Fibroblast of pulmonary artery (primary cell): ENCODE results near the gene ARCN1.
"Not testable (repeated sequence)": the region's sequence is repeated elsewhere in the genome, so short reads cannot be mapped to it uniquely, and the experiment has no call there.

Source experiments
- DNase-seq: peaks from one replicate; pipeline ENCODE4 v3.0.0-alpha.2; 2010; ENCODE audit warnings: low read depth
- H3K4me3 ChIP-seq: replicated peaks from 2 replicates; pipeline ENCODE4 v1.5.1; 2011; ENCODE audit warnings: low read depth, mild to moderate bottlenecking, control low read depth, low read length, moderate library complexity
- TF ChIP-seq, protein P1 (sequence below): IDR thresholded peaks from 2 replicates; pipeline ENCODE4 v1.5.1; 2011; ENCODE audit warnings: mild to moderate bottlenecking, control low read depth, low read length, inconsistent platforms; ENCODE audit errors: missing control alignments

ARCN1 gene

DNA sequence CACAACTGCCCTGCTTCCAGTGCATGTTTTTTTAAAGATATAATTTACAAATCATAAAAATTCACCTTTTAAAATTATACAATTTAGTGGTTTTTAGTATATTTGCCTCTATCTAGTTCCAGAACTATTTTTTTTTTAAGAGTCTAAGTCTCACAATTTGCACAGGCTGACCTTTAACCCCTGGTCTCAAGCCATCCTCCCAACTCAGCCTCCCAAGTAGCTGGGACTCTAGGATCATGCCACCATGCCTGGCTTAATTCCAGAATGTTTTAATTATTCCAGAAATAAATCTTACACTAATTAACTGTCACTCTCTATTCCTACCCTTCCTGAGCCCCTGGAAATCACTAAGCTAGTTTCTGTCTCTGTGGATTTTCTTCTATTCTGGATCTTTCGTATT, 1.4 kb upstream of the ARCN1 start:
- no peak for DNase-seq
- TF ChIP-seq, protein P1, sequence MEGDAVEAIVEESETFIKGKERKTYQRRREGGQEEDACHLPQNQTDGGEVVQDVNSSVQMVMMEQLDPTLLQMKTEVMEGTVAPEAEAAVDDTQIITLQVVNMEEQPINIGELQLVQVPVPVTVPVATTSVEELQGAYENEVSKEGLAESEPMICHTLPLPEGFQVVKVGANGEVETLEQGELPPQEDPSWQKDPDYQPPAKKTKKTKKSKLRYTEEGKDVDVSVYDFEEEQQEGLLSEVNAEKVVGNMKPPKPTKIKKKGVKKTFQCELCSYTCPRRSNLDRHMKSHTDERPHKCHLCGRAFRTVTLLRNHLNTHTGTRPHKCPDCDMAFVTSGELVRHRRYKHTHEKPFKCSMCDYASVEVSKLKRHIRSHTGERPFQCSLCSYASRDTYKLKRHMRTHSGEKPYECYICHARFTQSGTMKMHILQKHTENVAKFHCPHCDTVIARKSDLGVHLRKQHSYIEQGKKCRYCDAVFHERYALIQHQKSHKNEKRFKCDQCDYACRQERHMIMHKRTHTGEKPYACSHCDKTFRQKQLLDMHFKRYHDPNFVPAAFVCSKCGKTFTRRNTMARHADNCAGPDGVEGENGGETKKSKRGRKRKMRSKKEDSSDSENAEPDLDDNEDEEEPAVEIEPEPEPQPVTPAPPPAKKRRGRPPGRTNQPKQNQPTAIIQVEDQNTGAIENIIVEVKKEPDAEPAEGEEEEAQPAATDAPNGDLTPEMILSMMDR: no peak
- H3K4me3 ChIP-seq: no peak overlapping the region

DNA sequence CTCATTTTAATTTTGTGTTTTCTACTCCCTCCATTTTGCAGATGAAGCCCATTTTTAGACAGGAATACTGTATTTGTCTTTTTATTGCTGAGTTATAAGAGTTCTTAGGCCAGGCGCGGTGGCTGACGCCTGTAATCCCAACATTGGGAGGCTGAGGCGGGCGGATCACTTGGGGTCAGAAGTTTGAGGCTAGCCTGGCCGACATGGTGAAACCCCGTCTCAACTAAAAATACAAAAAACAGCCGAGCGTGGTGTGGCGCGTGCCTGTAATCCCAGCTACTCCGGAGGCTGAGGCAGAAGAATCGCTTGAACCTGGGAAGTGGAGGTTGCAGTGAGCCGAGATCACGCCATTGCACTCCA, 528 bp upstream of the ARCN1 start:
- not testable (repeated sequence) for DNase-seq
- H3K4me3 ChIP-seq: peak overlapping the region; percentile 97

DNA sequence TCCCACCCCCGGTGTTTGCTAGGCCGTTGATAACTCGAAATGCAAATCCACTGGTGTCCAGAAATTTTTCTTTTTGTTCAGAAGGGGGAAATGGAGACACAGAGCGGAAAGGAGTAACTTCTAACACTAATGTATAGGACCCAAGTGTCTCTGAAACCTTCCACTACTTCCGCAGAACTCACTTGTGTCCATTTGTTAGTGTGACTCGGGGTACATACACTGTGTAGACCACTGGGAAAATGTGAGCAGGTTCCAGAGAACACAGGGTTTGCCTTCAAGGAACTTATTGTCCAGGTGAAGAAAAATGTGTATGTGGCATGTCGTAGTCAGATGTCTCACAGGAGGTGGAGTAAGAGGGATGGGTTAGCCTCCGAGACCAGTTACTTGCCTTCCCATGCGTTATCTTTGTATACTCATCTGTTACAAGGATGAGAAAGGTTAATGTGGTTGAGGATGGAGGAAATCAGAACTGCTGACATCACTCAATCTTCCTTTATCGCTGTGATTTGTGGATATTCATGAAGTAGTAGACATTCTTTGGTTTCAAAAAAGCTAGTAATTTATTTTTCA, 857 bp downstream of the ARCN1 start:
- TF ChIP-seq, protein P1: no peak
- H3K4me3 ChIP-seq: peak overlapping the region; percentile 97
- DNase-seq: peak; percentile 40

- peak overlapping the region; percentile 97 for H3K4me3 ChIP-seq
- TF ChIP-seq, protein P1: no peak
- DNase-seq: no peak
These were observed 2.4 kb downstream of the ARCN1 start for GRCh38 chr11:118574636-118575035.

DNA sequence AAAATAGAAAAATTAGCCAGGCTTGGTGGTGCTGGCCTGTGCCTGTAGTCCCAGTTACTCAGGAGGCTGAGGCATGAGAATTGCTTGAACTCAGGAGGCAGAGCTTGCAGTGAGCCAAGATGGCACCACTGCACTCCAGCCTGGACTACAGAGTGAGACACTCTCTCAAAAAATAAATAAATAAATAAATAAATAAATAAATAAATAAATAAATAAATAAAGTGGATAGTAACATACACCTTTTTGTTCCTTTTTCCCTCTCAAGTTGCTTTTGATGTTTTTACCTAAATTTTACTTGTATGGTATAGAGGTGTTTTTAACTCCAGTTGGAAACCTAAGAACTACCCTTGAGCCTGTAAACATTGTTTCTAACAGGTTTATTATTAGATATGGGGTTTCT, 5.8 kb downstream of the ARCN1 start:
- not testable (repeated sequence) for DNase-seq, H3K4me3 ChIP-seq

- no peak for DNase-seq
- H3K4me3 ChIP-seq: no peak overlapping the region
These were observed 8.8 kb downstream of the ARCN1 start for GRCh38 chr11:118581057-118581456.

GRCh38 chr11:118587952-118588351, 15.7 kb downstream of the ARCN1 start:
- TF ChIP-seq, protein P1: no peak
- no peak overlapping the region for H3K4me3 ChIP-seq
- no peak for DNase-seq

More at GRCh38 chr11:118581057-118581456, 8.8 kb downstream of the ARCN1 start:
- TF ChIP-seq, protein P1: no peak

GRCh38 chr11:118592616-118593367, 20.6 kb downstream of the ARCN1 start:
- no peak overlapping the region for H3K4me3 ChIP-seq
- no peak for DNase-seq
- TF ChIP-seq, protein P1: no peak
